GM21515 (cell line): ENCODE measurements around the gene PCF11.
"Not testable (repeated sequence)": the region's sequence is repeated elsewhere in the genome, so short reads cannot be mapped to it uniquely, and the experiment has no call there.

Source experiments
- ATAC-seq: cut with Tn5 transposase; IDR thresholded peaks from one replicate; pipeline ENCODE4 v1.9.1; 2021; ENCODE audit not compliant: unreplicated experiment

The PCF11 gene

GRCh38 chr11:83156996-83157593, at the start of gene PCF11:
TSS of gene PCF11 (plus strand) at chr11:83157131. CDS start at chr11:83157440, 309 bp downstream.
- ATAC-seq: peak; percentile 5

GRCh38 chr11:83112886-83113285, 44.0 kb upstream of the PCF11 start:
- ATAC-seq: no peak

GRCh38 chr11:83115026-83115425, 41.9 kb upstream of the PCF11 start:
- no peak for ATAC-seq

DNA sequence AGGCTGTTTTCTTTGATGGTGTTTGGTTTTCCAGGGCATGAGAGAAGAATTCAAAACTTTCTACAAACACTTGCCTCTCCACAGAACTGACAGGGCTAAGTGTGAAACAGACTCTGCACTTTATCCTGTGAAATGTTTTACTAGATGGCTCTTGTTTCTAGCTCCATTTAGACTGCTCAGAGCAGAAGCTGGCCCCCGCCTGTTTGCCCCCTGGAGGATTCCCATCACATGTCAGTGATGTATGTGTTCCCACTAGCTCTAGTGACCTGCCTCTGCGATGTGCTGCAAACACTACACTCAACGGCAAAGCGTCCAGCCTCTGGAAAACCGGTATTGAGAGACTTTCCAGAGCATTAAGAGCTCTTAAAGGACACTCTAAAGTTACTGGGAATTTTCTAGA, 41.4 kb upstream of the PCF11 start:
- ATAC-seq: no peak

GRCh38 chr11:83116015-83116641, 40.8 kb upstream of the PCF11 start:
- ATAC-seq: no peak

- ATAC-seq: no peak
Measured at GRCh38 chr11:83118814-83119213, 38.1 kb upstream of the PCF11 start.

GRCh38 chr11:83119216-83119615, 37.7 kb upstream of the PCF11 start:
- no peak for ATAC-seq

DNA sequence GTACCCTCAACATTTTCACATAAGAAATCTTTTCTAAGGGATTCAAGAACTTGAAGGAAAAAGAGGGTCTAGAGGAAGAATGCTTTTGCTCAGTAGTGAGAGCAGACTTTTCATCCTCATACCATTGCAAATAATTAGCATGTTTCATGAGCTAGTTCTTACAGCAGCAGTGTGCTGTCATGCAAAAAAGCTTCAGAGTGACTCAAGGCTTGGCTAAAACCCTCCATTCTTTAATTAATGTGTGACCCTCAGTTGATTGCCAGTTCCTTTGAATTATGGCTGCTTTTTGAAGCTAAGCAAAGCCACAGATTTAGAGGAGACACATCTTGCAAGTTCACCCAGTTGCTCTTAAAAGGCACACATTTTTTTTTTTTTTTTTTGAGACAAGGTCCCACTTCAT, 36.6 kb upstream of the PCF11 start:
- no peak for ATAC-seq

DNA sequence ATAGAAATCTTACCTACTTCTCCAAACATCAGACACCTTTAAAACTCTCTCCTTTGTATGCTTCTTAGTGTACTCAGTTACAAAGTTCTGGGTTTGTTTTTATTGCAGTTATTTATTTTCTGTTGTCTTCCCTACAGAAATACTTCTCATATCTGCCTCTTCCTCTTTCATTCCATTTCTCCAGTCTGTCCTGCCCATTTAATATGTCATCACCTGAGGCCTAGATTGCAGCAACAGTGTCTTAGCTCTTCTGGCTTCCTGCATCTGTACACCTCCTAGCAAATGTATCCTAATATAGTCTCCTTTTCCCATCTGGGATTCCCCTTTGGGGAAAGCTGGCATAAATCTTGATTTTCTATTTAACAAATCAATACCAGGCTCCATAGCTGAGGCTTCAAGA, 34.9 kb upstream of the PCF11 start:
- no peak for ATAC-seq

- ATAC-seq: no peak
Measured at GRCh38 chr11:83122766-83123165, 34.2 kb upstream of the PCF11 start.

GRCh38 chr11:83124636-83125424, 32.1 kb upstream of the PCF11 start:
- ATAC-seq: no peak

- no peak for ATAC-seq
Measured at GRCh38 chr11:83125577-83125976, 31.4 kb upstream of the PCF11 start.

DNA sequence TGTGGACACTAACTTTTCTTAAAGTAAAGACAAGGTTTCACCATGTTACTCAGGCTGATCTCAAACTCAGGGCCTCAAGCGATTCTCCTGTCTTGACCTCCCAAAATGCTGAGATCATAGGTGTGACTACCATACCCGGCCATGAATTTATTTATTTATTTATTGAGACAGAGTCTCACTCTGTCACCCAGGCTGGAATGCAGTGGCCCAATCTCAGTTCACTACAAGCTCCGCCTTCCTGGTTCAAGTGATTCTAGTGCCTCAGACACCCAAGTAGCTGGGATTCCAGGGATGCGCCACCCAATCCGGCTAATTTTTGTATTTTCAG, 29.7 kb upstream of the PCF11 start:
- peak; percentile 23 for ATAC-seq

DNA sequence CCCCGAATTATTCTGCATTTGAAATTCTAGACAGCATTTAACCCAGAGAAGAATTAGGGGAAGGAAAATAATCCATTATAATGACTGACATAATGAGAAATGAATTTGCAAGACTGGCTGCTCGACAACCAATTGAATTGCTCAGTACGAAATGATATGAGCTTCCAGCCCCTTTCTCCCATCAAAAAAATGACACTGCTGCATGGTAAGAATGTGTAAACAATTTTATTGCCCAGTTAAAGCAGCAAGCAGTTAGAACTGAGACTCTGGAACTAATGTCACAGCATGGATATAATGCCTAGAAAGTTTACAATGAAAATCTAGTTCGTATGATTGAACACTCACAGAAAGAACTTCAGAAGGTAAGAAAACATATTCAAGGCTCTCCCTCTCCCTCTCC, 24.7 kb upstream of the PCF11 start:
- ATAC-seq: no peak

GRCh38 chr11:83133266-83133665, 23.7 kb upstream of the PCF11 start:
- ATAC-seq: not testable (repeated sequence)

DNA sequence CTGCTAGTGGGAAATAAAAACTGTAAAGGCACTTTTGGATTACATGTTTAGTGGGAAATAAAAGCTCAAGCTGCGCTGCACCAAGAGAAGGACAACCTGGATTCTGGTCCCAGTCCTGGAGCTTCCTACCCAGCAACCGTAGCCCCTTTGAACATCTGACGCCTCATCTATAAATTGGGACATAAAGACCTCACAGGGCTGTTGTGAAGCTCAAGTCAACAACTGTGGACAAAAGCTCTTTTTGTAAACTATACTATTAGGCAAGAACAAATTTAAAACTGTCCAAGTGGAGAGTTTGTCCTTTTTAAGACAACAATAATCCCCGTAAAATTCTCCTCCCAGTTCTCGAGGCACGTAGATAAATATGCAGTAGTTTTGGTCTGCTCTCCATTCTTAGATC, 17.6 kb upstream of the PCF11 start:
- no peak for ATAC-seq

- ATAC-seq: peak; percentile 94
Measured at GRCh38 chr11:83140691-83141455, 16.1 kb upstream of the PCF11 start.

GRCh38 chr11:83147895-83148294, 9.0 kb upstream of the PCF11 start:
- ATAC-seq: no peak

DNA sequence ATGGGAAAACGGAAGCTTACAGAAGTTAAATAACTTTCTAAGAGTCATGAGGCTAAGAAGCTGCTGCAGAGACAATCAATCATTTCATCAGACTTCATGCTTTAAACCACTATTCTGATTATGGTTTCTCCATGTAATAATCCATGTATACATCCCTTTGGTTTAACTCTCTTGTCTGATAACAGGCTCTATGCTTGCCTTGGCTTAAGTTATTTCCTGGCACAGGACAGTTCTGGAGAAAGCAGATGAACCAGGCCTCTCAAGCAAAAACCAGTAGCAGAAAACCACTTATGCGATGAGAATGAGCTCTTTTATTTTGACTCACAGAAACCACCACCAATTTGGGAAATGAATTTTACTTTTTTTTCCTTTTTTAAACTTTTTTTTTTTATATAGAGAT, 6.5 kb upstream of the PCF11 start:
- no peak for ATAC-seq

- ATAC-seq: no peak
Measured at GRCh38 chr11:83151274-83151977, 5.5 kb upstream of the PCF11 start.

DNA sequence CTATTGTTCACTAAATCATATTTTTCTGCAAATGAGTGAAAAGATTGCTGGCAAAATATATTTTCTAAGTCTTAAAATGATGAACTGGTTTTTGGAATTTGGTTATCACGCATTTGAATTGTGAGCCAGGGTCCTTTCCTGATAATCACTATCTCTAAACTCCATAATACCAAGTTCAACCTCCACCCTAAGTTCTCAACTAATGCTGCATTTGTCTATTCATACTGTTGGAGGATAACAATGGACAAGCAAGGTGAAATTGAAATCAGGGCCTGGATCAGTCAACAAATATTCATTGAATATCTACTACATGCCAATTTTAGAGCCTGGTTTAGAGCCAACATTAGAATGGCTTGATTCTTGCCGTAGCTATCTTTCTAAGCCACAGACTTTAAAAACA, 4.7 kb upstream of the PCF11 start:
- ATAC-seq: no peak
